WTC11 (cell line): ENCODE measurements around the gene RNF31. TPM values are rescaled to one million over a fixed set of nuclear protein-coding genes. Genes with fewer than 3 reads are reported as not detected.

Experiments used
- ATAC-seq: fragments of 200-7000 bp; cut with Tn5 transposase; 2 replicates; pipeline ENCODE4 v1.10.0; 2021; ENCODE audit warnings: mild to moderate bottlenecking, moderate library complexity
- CTCF ChIA-PET: fragments of 300-600 bp; sonication (Branson Sonifier 250); formaldehyde crosslinking; loops from one replicate; lab custom pipeline; 2021; ENCODE audit warnings: antibody characterized with exemption; lab: Charles Lee
- POLR2A ChIA-PET: fragments of 350-600 bp; sonication (Branson Sonifier 250); formaldehyde crosslinking; loops from one replicate; lab custom pipeline; 2021; ENCODE audit warnings: antibody characterized with exemption; lab: Charles Lee
- DNase-seq: peaks from one replicate; pipeline ENCODE4 v3.0.0; 2021; ENCODE audit warnings: low spot score
- H3K27ac Mint-ChIP-seq: 2 replicates; pipeline ENCODE4 v1.8.0; 2021; ENCODE audit warnings: mixed read lengths
- H3K27me3 Mint-ChIP-seq: 2 replicates; pipeline ENCODE4 v1.8.0; 2021; ENCODE audit warnings: low read depth, mild to moderate bottlenecking, moderate library complexity, mixed read lengths
- H3K36me3 Mint-ChIP-seq: 2 replicates; pipeline ENCODE4 v1.8.0; 2021; ENCODE audit warnings: mixed read lengths
- H3K4me1 Mint-ChIP-seq: 2 replicates; pipeline ENCODE4 v1.8.0; 2022; ENCODE audit warnings: mixed read lengths
- H3K4me3 Mint-ChIP-seq: 2 replicates; pipeline ENCODE4 v1.8.0; 2021; ENCODE audit warnings: mild to moderate bottlenecking, moderate library complexity, mixed read lengths
- H3K9me3 Mint-ChIP-seq: 2 replicates; pipeline ENCODE4 v1.8.0; 2021; ENCODE audit warnings: mixed read lengths
- ETV6 ChIP-seq: sonication (generic); formaldehyde crosslinking; IDR thresholded peaks from 2 replicates; pipeline ENCODE4 v1.8.1; 2022; ENCODE audit warnings: mild to moderate bottlenecking, missing genetic modification reagents
- JAZF1 ChIP-seq: fragments of 250-450 bp; sonication (Bioruptor Pico); IDR thresholded peaks from 2 replicates; pipeline ENCODE4 v1.9.0; 2021; ENCODE audit warnings: moderate library complexity, mild to moderate bottlenecking, inconsistent platforms
- MXD4 ChIP-seq: fragments of 250-450 bp; sonication (Bioruptor Pico); IDR thresholded peaks from 2 replicates; pipeline ENCODE4 v1.8.0; 2021; ENCODE audit warnings: mild to moderate bottlenecking, moderate library complexity, borderline replicate concordance
- NR1H2 ChIP-seq: sonication (generic); formaldehyde crosslinking; IDR thresholded peaks from 2 replicates; pipeline ENCODE4 v1.9.0; 2021; ENCODE audit warnings: mild to moderate bottlenecking, moderate library complexity, missing genetic modification reagents
- TEAD1 ChIP-seq: sonication (generic); formaldehyde crosslinking; IDR thresholded peaks from 2 replicates; pipeline ENCODE4 v1.8.0; 2022; ENCODE audit warnings: mild to moderate bottlenecking, missing genetic modification reagents
- ZNF317 ChIP-seq: sonication (generic); formaldehyde crosslinking; IDR thresholded peaks from 2 replicates; pipeline ENCODE4 v1.8.1; 2023; ENCODE audit warnings: low read depth, mild to moderate bottlenecking, moderate library complexity, missing genetic modification reagents, borderline replicate concordance
- ZNF671 ChIP-seq: fragments of 250-450 bp; sonication (Bioruptor Pico); IDR thresholded peaks from 2 replicates; pipeline ENCODE4 v1.8.0; 2021; ENCODE audit warnings: mild to moderate bottlenecking
- total RNA-seq: library from RNA; stranded (reverse); gene quantifications from 3 replicates; pipeline ENCODE4 v1.2.3, GENCODE V29; 2021
- TF ChIP-seq, protein P1 (sequence below): sonication (generic); formaldehyde crosslinking; IDR thresholded peaks from 2 replicates; pipeline ENCODE4 v1.8.1; 2023; ENCODE audit warnings: mild to moderate bottlenecking, missing genetic modification reagents
- TF ChIP-seq, protein P2 (sequence below): sonication (generic); formaldehyde crosslinking; IDR thresholded peaks from 2 replicates; pipeline ENCODE4 v1.8.0; 2022; ENCODE audit warnings: mild to moderate bottlenecking, missing genetic modification reagents
- TF ChIP-seq, protein P3 (sequence below): fragments of 250-450 bp; sonication (Bioruptor Pico); IDR thresholded peaks from 2 replicates; pipeline ENCODE4 v1.9.0; 2021; ENCODE audit warnings: moderate library complexity, mild to moderate bottlenecking, inconsistent platforms, borderline replicate concordance
- TF ChIP-seq, protein P4 (sequence below): sonication (generic); formaldehyde crosslinking; IDR thresholded peaks from 2 replicates; pipeline ENCODE4 v1.8.1; 2022; ENCODE audit warnings: mild to moderate bottlenecking, moderate library complexity, missing genetic modification reagents
- TF ChIP-seq, protein P5 (sequence below): sonication (generic); formaldehyde crosslinking; IDR thresholded peaks from 2 replicates; pipeline ENCODE4 v1.8.1; 2022; ENCODE audit warnings: missing genetic modification reagents, borderline replicate concordance
- TF ChIP-seq, protein P6 (sequence below): fragments of 200-600 bp; IDR thresholded peaks from 2 replicates; pipeline ENCODE4 v1.8.0; 2022; ENCODE audit warnings: antibody characterized with exemption

Gene RNF31
- total RNA-seq, 1 experiment from 2014 or later, result 86.2 TPM

DNA sequence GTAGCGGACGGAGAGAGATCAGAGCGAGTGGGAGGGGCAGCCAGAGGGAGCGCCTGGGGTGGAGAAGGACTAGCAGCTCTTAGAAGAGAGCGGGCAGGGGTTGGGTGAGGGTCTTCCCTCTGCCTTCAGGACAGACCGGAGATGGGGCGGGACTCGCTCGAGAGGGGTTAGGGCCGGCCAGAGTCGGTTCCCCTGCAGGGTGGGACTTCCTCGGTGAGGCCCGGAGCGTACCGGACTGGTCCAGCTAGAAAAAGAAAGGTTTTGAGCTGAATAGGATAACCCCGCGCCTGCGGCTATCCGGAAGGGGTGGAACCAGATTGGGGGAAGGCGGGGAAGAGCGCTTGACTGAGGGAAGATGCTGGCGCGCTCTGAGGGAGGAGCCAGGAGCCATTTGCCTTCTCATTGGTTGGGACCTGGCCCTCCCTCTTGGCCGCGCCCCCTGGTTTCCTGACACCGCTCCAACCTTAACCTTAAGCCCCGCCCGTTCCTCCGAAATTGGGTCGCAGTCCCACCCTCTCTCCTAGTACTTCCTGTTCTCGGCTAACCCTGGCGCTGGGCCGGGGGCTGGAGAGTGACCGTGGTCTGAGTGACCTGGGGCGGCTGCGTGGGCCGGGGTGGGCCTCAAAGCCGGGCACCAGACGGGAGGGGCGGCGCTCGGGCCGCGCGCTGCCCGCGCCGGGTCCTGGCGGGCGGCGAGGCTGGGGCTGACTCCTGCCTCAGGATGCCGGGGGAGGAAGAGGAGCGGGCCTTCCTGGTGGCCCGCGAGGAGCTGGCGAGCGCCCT lies at the start of gene RNF31 (continued):
- TF ChIP-seq, protein P1, sequence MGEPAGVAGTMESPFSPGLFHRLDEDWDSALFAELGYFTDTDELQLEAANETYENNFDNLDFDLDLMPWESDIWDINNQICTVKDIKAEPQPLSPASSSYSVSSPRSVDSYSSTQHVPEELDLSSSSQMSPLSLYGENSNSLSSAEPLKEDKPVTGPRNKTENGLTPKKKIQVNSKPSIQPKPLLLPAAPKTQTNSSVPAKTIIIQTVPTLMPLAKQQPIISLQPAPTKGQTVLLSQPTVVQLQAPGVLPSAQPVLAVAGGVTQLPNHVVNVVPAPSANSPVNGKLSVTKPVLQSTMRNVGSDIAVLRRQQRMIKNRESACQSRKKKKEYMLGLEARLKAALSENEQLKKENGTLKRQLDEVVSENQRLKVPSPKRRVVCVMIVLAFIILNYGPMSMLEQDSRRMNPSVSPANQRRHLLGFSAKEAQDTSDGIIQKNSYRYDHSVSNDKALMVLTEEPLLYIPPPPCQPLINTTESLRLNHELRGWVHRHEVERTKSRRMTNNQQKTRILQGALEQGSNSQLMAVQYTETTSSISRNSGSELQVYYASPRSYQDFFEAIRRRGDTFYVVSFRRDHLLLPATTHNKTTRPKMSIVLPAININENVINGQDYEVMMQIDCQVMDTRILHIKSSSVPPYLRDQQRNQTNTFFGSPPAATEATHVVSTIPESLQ (CRISPR knock-in tag), result no peak
- TF ChIP-seq MXD4, result no peak
- TF ChIP-seq, protein P2, sequence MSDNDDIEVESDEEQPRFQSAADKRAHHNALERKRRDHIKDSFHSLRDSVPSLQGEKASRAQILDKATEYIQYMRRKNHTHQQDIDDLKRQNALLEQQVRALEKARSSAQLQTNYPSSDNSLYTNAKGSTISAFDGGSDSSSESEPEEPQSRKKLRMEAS (CRISPR knock-in tag), result no peak
- no peak for TF ChIP-seq NR1H2 (CRISPR knock-in tag)
- TF ChIP-seq, protein P3, sequence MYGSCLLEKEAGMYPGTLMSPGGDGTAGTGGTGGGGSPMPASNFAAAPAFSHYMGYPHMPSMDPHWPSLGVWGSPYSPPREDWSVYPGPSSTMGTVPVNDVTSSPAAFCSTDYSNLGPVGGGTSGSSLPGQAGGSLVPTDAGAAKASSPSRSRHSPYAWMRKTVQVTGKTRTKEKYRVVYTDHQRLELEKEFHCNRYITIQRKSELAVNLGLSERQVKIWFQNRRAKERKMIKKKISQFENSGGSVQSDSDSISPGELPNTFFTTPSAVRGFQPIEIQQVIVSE (CRISPR knock-in tag), result no peak

DNA sequence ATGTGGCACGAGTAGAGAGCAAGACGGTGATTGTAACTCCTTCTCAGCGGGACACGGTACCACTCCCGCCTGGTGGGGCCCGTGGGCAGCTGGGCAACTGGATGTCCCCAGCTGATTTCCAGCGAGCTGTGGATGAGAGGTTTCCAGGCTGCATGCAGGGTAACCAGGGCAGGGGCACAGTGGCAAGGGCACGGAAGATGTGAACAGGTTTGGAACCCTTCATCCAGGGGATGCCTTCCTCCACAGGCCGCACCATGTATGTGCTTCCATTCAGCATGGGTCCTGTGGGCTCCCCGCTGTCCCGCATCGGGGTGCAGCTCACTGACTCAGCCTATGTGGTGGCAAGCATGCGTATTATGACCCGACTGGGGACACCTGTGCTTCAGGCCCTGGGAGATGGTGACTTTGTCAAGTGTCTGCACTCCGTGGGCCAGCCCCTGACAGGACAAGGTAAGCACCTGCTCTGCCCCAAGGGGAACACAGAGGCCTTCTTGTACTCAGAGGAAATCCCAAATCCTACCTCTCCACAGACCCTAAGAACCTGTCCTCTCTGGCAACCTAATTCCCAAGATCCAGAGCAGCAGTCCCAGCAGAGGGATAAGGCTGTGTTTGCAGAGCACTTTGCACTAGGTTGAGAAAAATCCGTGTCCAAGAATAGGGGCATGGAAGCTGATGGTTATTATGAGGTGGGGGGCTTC lies 48.9 kb upstream of the RNF31 start:
- CTCF ChIA-PET, result interaction anchor here (11.1 to 11.7 kb wide), 2 partner anchors 11 to 41 kb away, joined by 170 to 320 read pairs; no protein-coding TSS in a partner anchor
- POLR2A ChIA-PET, result no interaction called here
- H3K4me1 Mint-ChIP-seq, result peaks cover 16% of the 10 kb centered on the region
- TF ChIP-seq TEAD1 (CRISPR knock-in tag) (no peak), JAZF1 (CRISPR knock-in tag) (no peak), ETV6 (CRISPR knock-in tag) (no peak), ZNF671 (CRISPR knock-in tag) (no peak), ZNF317 (CRISPR knock-in tag) (no peak)
- TF ChIP-seq, protein P4, sequence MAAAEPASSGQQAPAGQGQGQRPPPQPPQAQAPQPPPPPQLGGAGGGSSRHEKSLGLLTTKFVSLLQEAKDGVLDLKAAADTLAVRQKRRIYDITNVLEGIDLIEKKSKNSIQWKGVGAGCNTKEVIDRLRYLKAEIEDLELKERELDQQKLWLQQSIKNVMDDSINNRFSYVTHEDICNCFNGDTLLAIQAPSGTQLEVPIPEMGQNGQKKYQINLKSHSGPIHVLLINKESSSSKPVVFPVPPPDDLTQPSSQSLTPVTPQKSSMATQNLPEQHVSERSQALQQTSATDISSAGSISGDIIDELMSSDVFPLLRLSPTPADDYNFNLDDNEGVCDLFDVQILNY (CRISPR knock-in tag), result no peak
- TF ChIP-seq, protein P5, sequence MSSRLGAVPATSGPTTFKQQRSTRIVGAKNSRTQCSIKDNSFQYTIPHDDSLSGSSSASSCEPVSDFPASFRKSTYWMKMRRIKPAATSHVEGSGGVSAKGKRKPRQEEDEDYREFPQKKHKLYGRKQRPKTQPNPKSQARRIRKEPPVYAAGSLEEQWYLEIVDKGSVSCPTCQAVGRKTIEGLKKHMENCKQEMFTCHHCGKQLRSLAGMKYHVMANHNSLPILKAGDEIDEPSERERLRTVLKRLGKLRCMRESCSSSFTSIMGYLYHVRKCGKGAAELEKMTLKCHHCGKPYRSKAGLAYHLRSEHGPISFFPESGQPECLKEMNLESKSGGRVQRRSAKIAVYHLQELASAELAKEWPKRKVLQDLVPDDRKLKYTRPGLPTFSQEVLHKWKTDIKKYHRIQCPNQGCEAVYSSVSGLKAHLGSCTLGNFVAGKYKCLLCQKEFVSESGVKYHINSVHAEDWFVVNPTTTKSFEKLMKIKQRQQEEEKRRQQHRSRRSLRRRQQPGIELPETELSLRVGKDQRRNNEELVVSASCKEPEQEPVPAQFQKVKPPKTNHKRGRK (CRISPR knock-in tag), result no peak
- TF ChIP-seq, protein P6, sequence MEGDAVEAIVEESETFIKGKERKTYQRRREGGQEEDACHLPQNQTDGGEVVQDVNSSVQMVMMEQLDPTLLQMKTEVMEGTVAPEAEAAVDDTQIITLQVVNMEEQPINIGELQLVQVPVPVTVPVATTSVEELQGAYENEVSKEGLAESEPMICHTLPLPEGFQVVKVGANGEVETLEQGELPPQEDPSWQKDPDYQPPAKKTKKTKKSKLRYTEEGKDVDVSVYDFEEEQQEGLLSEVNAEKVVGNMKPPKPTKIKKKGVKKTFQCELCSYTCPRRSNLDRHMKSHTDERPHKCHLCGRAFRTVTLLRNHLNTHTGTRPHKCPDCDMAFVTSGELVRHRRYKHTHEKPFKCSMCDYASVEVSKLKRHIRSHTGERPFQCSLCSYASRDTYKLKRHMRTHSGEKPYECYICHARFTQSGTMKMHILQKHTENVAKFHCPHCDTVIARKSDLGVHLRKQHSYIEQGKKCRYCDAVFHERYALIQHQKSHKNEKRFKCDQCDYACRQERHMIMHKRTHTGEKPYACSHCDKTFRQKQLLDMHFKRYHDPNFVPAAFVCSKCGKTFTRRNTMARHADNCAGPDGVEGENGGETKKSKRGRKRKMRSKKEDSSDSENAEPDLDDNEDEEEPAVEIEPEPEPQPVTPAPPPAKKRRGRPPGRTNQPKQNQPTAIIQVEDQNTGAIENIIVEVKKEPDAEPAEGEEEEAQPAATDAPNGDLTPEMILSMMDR, result no peak
- no peak overlapping the region for H3K27ac Mint-ChIP-seq
- H3K4me3 Mint-ChIP-seq, result no peak overlapping the region
- no peak for ATAC-seq
- peaks cover 38% of the 10 kb centered on the region for H3K36me3 Mint-ChIP-seq
- H3K9me3 Mint-ChIP-seq, result peaks cover 5% of the 10 kb centered on the region; the same call in 1 of the 2 replicates
- DNase-seq, result no peak
- peaks cover 3% of the 10 kb centered on the region; the same call in 1 of the 2 replicates for H3K27me3 Mint-ChIP-seq
